Left renal cortex interstitium (tissue), 4 donors: ENCODE results near the gene MYOG. TPM values are rescaled to one million over a fixed set of nuclear protein-coding genes. Genes with fewer than 3 reads are reported as not detected.

Source experiments
- DNase-seq, 4 donors: peaks; one replicate each; pipeline ENCODE4 v3.0.0-alpha.2; 2013; ENCODE audit warnings: low read depth in 4 of 4, low spot score in 2 of 4, missing footprints in 1 of 4
- polyA plus RNA-seq, 4 donors: library from polyadenylated mRNA; unstranded; fragments of 120-200 nt; gene quantifications; one replicate each; pipeline ENCODE4 v1.2.1, GENCODE V29; 2013; ENCODE audit not compliant: insufficient read length in 4 of 4

Gene MYOG
- polyA plus RNA-seq, 4 donors: 0.16 to 0.35 (median 0.20) TPM

DNA sequence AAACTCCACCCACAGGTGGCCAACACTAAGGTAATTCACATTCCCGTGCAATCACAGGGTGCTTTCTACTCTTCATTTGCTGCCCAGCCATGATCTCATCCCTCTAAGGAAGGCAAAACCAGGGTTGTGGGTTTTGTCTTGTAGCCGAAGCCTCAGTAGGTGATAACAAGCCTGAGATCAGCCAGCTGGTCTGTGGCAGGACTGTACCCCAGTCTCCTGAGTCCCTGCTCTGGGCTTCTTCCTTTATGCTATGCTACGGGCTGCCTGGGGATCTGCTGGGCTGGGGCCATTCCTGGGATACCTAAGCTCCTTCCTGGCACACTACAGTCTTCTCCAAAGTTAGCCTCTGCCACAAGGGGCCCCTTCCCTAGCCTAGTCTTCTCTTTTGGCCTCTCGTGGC, 49.7 kb downstream of the MYOG start:
- DNase-seq: no peak

DNA sequence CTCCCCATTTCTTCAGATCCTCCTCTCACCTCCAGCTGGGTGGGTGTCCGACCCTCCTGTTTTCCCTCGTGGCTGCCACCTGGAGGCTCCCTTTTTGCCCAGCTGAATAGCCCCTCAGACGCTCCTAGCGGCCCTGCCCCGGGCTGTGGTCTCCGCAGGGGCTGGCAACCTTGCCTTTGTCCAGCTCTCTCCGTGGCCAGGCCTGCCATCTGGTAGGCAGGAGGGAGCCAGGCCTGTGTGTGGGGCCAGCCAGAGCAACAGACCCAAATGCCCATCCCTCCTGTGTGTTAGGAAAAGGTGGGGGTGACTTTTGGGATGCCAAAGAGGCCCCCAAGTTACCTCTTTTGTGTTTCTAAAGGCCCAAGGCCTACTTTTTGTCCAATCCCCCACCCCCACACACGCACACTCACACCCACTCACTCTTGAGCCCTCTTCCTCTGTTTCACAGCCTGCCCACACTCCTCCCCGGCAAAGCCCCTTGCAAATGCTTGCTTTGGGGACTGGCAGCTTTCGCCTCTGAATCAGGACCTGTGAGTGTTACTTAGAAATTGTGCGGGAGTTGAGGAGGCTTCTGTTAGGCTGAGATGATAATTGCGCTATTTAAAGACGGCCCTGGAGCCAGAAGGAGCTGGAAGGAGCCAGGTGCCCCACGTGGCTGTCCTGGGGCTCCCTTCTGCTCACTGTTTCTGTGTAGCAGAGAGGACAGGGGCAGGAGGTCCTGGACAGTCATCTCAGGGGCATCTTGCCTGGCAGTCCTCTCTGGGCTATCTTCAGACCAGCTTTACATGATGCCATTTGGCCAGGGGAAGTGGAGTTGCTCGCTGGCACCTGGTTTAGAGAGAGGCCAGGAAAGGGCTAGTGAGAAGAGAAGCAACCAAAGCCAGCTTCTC, 50.5 kb downstream of the MYOG start:
- no peak for DNase-seq

- no peak for DNase-seq
Measured at GRCh38 chr1:203034422-203035110, 51.2 kb downstream of the MYOG start.

DNA sequence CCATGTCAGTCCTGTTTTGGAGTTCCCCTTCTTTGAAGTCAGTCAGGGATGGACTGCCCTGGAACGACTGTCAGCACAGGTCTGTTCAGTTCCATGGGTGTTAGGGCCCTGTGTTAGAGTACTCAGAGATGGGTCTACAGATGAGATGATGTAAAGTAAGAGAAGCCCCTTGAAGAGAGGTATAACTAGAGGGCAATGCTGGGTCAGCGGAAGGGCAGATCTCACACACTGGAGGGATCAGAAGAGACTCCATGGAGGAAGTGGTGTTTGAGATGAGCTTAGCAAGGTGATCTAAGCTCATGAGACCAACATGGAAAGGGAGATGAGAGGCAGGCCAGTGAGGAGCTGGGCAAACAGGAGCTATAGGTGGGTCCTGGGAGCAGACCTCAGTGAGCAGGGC, 51.9 kb downstream of the MYOG start:
- DNase-seq: no peak

GRCh38 chr1:203033287-203033686, 52.5 kb downstream of the MYOG start:
- DNase-seq: no peak

Other genes with a start within 250 kb of the MYOG start
- 10 to 100 TPM; 10.0 to 12.2 (median 10.9) TPM for gene RABIF, start 196.9 kb downstream of the MYOG start, polyA plus RNA-seq
- 10 to 100 TPM; 34.4 to 45.8 (median 40.7) TPM for gene KLHL12, start 158.8 kb downstream of the MYOG start, polyA plus RNA-seq
- gene ADIPOR1, start 127.7 kb downstream of the MYOG start, polyA plus RNA-seq: 10 to 100 TPM; 73.9 to 83.5 (median 78.4) TPM
- gene CYB5R1, start 118.8 kb downstream of the MYOG start, polyA plus RNA-seq: 10 to 100 TPM; 47.7 to 52.8 (median 48.6) TPM
- 10 to 100 TPM; 68.3 to 82.8 (median 74.7) TPM for gene TMEM183A, start 78.6 kb downstream of the MYOG start, polyA plus RNA-seq
- 10 to 100 TPM in 2 of 4 donors, 1 to 10 TPM in 2; 4.0 to 12.2 (median 8.5) TPM for gene PPFIA4, start 59.5 kb downstream of the MYOG start, polyA plus RNA-seq
- gene ADORA1, start 41.7 kb upstream of the MYOG start, polyA plus RNA-seq: 1 to 10 TPM; 3.7 to 8.7 (median 5.9) TPM
- under 1 TPM; 0.17 to 0.47 (median 0.29) TPM for gene MYBPH, start 89.8 kb upstream of the MYOG start, polyA plus RNA-seq
- gene CHI3L1, start 100.7 kb upstream of the MYOG start, polyA plus RNA-seq: 10 to 100 TPM in 2 of 4 donors, 1 to 10 TPM in 2; 8.4 to 14.1 (median 10.8) TPM
- gene CHIT1, start 143.7 kb upstream of the MYOG start, polyA plus RNA-seq: under 1 TPM; 0.13 to 0.46 (median 0.21) TPM
- 100 to 1,000 TPM in 2 of 4 donors, 10 to 100 TPM in 2; 86.8 to 215 (median 118) TPM for gene BTG2, start 219.5 kb upstream of the MYOG start, polyA plus RNA-seq